Measurements from ENCODE around the gene SULT4A1. TPM values are rescaled to one million over a fixed set of nuclear protein-coding genes. Genes with fewer than 3 reads are reported as not detected.

The SULT4A1 gene
- total and polyA plus RNA-seq, 2 of the 4 experiments (the other 2 are of a cell fraction): 1.1 to 5.2 TPM

DNA sequence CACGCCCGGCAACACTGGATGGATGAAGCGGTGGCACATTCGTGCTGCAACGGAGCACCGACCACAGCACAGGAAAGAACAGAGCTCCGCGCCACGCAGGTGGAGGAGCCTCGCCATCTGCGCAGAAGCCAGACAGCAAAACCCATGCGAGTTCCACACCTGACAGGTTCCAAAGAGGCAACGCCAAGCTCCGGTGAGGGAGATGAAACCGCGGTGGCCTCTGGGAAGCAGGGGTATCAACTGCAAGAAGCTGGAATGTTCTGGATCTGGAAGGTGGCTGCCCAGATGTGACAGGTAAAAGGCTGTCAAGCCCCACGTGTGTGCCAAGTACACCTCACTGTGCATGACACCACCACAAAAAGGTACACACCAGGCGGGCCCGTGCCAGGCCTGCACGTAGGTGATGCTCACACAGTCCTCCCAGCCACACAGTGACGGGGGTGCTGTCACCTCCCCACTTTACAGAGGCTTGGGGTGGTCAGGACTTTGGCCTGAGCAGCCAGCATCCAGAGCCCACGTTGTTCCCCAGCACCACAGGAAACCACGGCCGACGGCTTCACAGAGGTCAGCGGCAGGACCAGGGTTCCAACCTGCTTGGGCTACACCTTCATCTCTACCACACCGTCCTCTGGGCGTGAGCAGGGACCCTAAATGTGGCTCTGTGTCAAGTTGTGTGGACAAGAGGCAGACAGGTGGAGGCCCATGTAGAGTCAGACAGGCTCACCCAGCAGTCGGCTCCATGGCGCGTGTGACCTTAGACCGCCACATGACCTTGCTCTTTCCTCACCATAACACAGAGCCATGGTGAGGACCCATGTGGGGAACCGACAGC, 30.5 kb downstream of the SULT4A1 start:
- no peaks in the 10 kb centered on the region for H3K9me3 ChIP-seq (ENCODE audit: control insufficient read depth, insufficient read depth, low read length)
- H3K9me1 ChIP-seq (ENCODE audit: insufficient read depth, low read length): peaks cover 13% of the 10 kb centered on the region
- WGBS, 2 experiments (ENCODE audit: extremely low coverage in 2 of 2, insufficient read length in 1 of 2): 96% methylated on average over 19 of the region's 33 CpGs; no CpG with 5 or more reads in 1 of the 2 experiments
- dilution Hi-C loops (cut with HindIII; ENCODE audit: low sequenced_read_pairs, unreplicated experiment): no loop called here
- H4K20me1 ChIP-seq (ENCODE audit: insufficient read depth, low read length): no peaks in the 10 kb centered on the region; the same call in 1 of the 2 replicates
- H4K8ac ChIP-seq (ENCODE audit: low read depth in 2 of 2, low read length in 2 of 2): no peak overlapping the region
- peak overlapping the region; percentile 28 for H2AK9ac ChIP-seq (replicated peaks; ENCODE audit: low read depth, low read length, poor library complexity)
- H3K4me2 ChIP-seq (ENCODE audit: low read depth, low read length): no peak overlapping the region
- no peaks in the 10 kb centered on the region for H3K79me1 ChIP-seq (ENCODE audit: low read depth in 1 of 2, low read length in 2 of 2)
- no peak overlapping the region for H2BK5ac ChIP-seq (ENCODE audit: low read depth, low read length, poor library complexity, severe bottlenecking)
- no peak overlapping the region for H4K91ac ChIP-seq (ENCODE audit: insufficient read depth, low read depth, low read length)
- TF ChIP-seq BHLHE40 (IDR thresholded peaks at IDR 0.05; ENCODE audit: low read depth, low read length) (no peak), CHD1 (IDR thresholded peaks at IDR 0.05; ENCODE audit: low read depth, low read length) (no peak), RAD21 (IDR thresholded peaks at IDR 0.05; ENCODE audit: low read length) (no peak), FOS (IDR thresholded peaks at IDR 0.05; ENCODE audit: low read depth, low read length) (no peak), SMC3 (IDR thresholded peaks at IDR 0.05; ENCODE audit: low read depth, low read length) (no peak), POLR2A (IDR thresholded peaks at IDR 0.05; ENCODE audit: low read depth, low read length) (no peak), RFX5 (IDR thresholded peaks at IDR 0.05; ENCODE audit: low read depth, low read length) (no peak), RCOR1 (IDR thresholded peaks at IDR 0.05; ENCODE audit: insufficient replicate concordance, low read length) (no peak), ELK1 (IDR thresholded peaks at IDR 0.05; ENCODE audit: borderline replicate concordance, low read depth, low read length) (no peak), MAFK (IDR thresholded peaks at IDR 0.05; ENCODE audit: low read depth, low read length) (no peak), NFE2L2 (IDR thresholded peaks at IDR 0.05; ENCODE audit: low read depth, low read length) (no peak), MXI1 (IDR thresholded peaks at IDR 0.05; ENCODE audit: borderline replicate concordance, low read depth, low read length) (no peak), MAZ (IDR thresholded peaks at IDR 0.05; ENCODE audit: borderline replicate concordance, low read depth, low read length) (no peak), CTCF (conservative IDR thresholded peaks at IDR 0.05; ENCODE audit: low read depth, low read length) (no peak), CEBPB (IDR thresholded peaks at IDR 0.05; ENCODE audit: low read depth, low read length) (no peak)
- H3K56ac ChIP-seq (ENCODE audit: extremely low read depth, insufficient read depth, low read length): no peak overlapping the region
- intact Hi-C loops (cut with micrococcal nuclease): no loop called here
- no peak overlapping the region for H3K14ac ChIP-seq (replicated peaks; ENCODE audit: low read depth, low read length)
- no peak overlapping the region for H3K4me3 ChIP-seq (ENCODE audit: insufficient read depth, low read depth, low read length)
- POLR2A ChIA-PET (ENCODE audit: unreplicated experiment): no interaction called here
- peak overlapping the region; percentile 33 for H2AFZ ChIP-seq (replicated peaks; ENCODE audit: low read length, poor library complexity)
- peaks cover 36% of the 10 kb centered on the region for H3K4me1 ChIP-seq (ENCODE audit: control insufficient read depth, insufficient read depth, low read length)
- no peak overlapping the region for H3K27ac ChIP-seq (ENCODE audit: insufficient read depth, low read length)
- no TSS peak for BruUV-seq (replicated peaks)
- H3K9ac ChIP-seq (ENCODE audit: low read depth, low read length): no peak overlapping the region
- no peak overlapping the region for H3K18ac ChIP-seq (ENCODE audit: low read depth, low read length)
- H3K4ac ChIP-seq (ENCODE audit: low read depth, low read length): no peak overlapping the region
- DNase-seq (no peak), ATAC-seq (ENCODE audit: low read depth) (no peak)
- CTCF ChIA-PET: no interaction called here
- H3K27me3 ChIP-seq (ENCODE audit: control insufficient read depth, insufficient read depth, low read length): no peaks in the 10 kb centered on the region; the same call in 1 of the 2 replicates
- no peak overlapping the region for H2BK120ac ChIP-seq (ENCODE audit: low read depth, low read length)
- H2BK20ac ChIP-seq (ENCODE audit: low read depth, low read length): no peak overlapping the region
- H4K5ac ChIP-seq (ENCODE audit: low read depth, low read length): no peak overlapping the region
- H3K23ac ChIP-seq (ENCODE audit: low read depth, low read length): no peak overlapping the region
- in situ Hi-C loops (cut with MboI; ENCODE audit: low sequenced_read_pairs): no loop called here
- peaks cover 3% of the 10 kb centered on the region; the same call in 1 of the 2 replicates for H3K36me3 ChIP-seq (ENCODE audit: control insufficient read depth, insufficient read depth, low read length)
- H2BK15ac ChIP-seq (ENCODE audit: low read depth, low read length): no peak overlapping the region
- H2AK5ac ChIP-seq (ENCODE audit: low read depth, low read length): no peak overlapping the region
